ENCODE data around the gene TEX55.
"Not testable (repeated sequence)": the region's sequence is repeated elsewhere in the genome, so short reads cannot be mapped to it uniquely, and the experiment has no call there.

TEX55 gene

DNA sequence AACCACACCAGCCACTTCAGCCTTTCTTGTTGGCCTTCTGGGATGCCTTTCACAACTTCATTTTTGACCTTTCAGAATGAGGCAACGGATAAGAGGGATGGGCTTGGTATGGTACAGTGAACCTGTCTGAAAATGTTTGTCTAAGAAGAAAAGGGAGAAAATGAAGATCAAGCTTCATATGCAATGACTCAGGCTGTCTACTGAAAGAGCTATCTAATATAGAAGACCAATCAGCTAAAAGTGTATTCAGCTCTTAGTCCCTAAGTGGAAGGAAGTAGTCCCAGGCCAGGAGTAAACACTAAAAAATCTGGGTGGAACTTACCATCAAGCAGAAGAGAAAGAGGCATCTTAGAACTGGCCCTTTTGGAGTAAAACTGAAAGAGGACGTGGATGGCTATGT, 15.3 kb downstream of the TEX55 start:
- no peak for DNase-seq

DNA sequence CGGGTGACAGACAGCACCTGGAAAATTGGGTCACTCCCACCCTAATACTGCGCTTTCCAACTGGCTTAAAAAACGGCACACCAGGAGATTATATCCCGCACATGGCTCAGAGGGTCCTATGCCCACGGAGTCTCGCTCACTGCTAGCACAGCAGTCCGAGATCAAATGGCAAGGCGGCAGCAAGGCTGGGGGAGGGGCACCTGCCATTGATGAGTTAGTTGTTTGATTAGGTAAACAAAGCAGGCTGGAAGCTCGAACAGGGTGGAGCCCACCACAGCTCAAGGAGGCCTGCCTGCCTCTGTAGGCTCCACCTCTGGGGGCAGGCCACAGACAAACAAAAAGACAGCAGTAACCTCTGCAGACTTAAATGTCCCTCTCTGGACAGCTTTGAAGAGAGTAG, 18.8 kb downstream of the TEX55 start:
- not testable (repeated sequence) for DNase-seq

- DNase-seq: no peak
Observed at GRCh38 chr3:119170821-119171220, 24.9 kb downstream of the TEX55 start.

DNA sequence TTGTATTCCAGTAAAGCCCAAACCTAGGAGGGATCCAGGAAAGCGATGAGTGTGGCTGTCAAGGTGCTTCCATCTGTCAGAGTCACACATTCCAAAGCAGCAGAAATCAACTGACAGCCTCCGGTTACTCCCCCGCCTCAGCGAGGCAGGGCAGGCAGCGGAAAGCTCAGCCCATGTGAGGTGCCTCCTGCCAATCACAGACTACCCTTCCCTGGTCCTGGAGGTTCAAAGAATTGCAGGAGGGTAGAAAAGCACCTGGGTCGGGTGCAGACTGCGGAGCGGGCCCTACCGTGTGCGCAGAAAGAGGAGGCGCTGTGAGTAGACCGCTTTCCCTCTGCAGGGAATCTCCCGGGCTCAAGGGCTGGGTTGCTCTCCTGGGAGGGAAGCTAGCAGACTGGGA, 27.4 kb downstream of the TEX55 start, which contains the start of gene UPK1B:
TSS of gene UPK1B (plus strand) at position 274 of the 400 bp plus-strand sequence. CDS start 13,144 bp downstream, outside the sequence.
- DNase-seq: no peak

DNA sequence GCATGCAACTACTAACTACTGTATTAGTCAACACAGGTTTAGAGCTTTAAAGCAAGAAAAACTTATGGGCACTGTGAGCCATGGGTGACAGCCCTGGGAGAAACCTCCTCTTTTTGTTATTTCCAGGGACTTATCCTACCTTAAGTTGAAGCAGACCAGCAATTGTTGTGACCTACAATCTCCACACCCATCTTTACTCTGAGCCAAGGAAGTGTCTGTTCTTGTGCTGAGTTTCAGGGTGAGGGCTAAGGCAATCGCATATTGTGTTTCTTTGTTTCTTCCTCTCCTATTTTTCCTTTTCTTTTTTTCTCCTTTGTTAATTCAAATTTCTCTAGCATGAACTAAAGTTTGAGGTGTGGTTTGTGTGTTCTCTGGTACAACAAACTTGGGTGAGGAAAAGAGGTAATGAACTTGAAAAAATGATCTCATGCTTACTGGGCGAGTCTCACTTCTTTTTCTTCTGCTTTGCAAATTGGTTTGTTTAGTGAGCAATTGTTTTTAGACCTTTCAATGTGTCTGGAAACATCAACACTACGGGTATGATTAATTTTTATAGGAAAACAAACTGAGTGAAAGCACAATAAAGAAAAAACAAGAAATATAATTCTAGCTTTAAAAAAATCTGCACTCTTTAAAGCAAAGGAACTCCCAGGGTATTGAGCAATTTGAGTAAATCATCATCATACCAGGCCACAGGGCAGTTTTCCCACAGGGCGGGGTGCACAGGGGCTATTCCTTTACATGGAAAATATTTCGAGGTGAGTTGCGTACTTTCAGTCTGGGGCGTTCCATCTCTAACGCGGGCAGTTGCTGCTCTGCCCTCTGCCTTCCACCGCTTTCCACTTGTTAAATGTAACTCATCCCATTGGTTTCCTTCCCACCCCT, 30.1 kb downstream of the TEX55 start:
- DNase-seq: no peak

DNA sequence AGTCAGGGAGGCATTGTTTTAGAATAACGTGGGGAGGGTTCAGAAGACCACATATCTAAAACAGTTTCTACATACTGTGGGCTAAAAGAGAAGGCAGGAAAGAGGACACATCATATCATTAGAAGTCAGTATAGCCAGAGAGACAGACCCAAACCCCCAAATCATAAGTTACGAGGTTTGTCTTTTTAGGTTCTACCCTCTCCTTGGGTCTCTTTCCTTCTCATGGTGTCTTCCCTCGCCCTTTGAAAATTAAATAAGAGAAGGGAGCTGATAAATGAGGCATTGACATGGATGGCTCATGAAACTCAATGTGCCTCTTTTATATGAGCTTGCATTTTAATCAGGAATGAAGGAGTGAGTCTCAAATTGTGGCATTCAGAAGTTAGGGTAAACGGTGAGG, 30.8 kb downstream of the TEX55 start:
- no peak for DNase-seq

- DNase-seq: no peak
Observed at GRCh38 chr3:119177321-119177720, 31.4 kb downstream of the TEX55 start.

DNA sequence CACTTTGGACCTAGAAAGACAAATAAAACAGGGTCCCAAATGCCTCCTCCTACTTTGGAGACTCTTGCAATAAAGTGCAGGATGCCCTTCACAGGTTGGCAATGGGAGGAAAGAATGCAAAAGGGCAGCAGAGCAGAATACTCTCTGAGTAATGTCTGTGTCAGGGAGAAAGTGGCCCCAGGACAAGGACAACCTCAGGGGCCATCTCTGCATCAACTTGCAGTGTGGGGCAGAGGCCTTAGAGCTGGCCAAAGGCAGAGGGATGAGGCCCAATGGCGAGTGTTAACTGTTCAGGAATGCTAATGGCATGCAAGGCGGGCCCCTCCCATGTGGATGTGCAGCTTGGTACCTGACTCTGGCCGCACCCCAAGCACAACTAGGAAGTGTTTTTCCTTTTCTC, 35.8 kb downstream of the TEX55 start:
- no peak for DNase-seq

GRCh38 chr3:119184111-119184510, 38.1 kb downstream of the TEX55 start:
- DNase-seq: no peak

GRCh38 chr3:119184796-119185570, 39.0 kb downstream of the TEX55 start:
- no peak for DNase-seq

GRCh38 chr3:119187266-119187665, 41.3 kb downstream of the TEX55 start:
- no peak for DNase-seq

- DNase-seq: no peak
Observed at GRCh38 chr3:119191800-119192199, 45.8 kb downstream of the TEX55 start.

DNA sequence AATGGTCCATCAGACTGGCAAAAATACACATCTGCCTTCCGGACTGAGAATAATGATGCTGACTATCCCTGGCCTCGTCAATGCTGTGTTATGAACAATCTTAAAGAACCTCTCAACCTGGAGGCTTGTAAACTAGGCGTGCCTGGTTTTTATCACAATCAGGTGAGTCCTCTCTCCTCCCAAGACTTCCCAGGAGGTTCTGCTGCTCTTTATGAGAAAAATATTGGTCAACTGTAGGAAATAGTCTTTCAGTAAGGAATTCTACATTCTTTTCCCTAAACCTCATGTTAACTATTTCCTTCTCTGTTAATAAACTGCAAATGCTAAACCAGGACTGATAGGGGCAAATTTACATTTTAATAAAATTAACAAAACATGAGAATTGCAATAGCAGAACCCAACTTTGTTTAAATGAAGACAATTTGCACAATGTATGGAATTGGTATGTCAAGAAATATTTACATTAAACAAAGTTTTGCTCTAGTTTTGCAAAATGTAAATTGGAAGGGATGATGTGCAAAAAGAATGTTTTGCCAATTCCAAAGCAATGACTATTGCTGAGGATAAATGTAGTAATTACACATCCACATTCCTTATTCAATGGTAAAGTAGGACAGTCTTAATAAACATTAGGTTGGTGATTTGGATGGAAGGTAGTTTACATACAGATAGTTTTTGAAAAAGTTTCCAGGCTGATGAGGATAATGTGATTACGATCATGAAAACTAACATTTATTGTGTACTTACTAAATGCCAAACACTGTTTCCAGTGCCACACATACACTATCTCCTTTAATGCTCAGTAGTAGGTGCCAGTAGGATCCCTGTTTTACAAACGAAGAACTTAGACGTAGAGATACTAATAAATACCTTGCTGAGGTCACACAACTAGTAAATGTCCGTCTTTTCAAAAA, 48.5 kb downstream of the TEX55 start:
- DNase-seq: no peak

GRCh38 chr3:119195151-119195476, 49.1 kb downstream of the TEX55 start:
- no peak for DNase-seq

DNA sequence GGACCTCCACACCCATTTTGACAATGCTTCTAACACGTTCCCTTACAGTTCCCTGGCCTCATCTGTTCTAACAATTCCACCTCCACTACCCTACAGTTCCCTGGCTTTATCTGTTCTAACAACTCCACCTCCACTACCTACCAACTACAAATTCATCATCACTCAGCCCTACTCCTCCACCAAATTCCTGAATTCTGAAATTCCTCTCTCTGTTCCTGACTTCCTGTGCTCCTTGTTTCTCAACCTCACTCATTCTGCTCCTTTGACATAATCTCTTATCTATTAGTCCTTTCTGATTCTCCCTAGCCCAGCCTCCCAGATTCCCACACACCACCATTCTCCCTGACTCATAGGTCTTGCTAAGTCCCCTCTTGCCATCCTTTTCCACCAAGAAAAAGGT, 49.9 kb downstream of the TEX55 start:
- DNase-seq: no peak

Data from DMS79 treated with DMSO at 0.1 percent for 48 hours (cell line).